NCI-H524 (cell line): ENCODE data around the gene CRIP3.
"Not testable (repeated sequence)": the region's sequence is repeated elsewhere in the genome, so short reads cannot be mapped to it uniquely, and the experiment has no call there.

Experiments
- DNase-seq, 2 experiments: peaks; one replicate each; lab custom pipeline; 2025; lab: John Stamatoyannopoulos, UW

CRIP3 gene, protein sequence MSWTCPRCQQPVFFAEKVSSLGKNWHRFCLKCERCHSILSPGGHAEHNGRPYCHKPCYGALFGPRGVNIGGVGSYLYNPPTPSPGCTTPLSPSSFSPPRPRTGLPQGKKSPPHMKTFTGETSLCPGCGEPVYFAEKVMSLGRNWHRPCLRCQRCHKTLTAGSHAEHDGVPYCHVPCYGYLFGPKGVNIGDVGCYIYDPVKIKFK

DNA sequence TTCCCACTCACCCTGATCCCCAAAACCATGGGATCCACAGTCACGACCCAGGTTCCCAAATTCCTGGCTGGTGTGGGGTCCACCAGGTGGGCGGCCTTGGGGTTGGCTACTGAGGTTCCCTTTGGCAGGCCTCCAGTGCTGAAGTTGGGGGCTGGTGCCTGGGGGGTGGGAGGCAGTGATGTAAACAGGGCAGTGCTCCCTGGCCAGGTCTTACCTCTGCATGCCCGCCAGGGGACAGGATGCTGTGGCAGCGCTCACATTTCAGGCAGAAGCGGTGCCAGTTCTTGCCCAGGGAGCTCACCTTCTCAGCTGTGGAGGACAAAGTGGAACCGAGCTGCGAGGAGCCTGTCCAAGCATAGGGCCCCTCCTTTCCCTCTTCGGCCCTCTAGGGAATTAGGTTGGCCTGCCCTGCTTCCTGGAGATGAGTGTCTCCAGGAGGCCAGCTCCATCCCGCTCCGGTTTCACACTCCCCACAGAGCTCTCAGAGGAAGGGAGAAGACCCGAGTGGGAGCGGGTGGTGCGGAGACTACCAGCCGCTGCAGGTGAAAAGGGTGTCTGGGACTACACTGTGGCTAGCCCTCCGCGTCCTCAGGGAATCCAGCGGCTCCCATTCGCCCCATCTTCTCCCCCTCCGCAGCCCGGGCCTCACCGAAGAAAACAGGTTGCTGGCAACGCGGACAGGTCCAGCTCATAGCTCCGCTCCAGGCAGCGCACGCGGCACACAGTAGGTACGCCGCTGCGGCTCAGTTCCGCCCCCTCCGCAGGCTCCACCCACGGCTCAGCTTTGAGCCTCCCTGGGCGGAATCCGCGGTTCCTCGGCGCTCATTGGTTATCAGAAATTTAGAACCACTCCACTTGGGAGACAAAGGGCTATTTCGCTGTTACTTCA, at the start of gene CRIP3:
Gene CRIP3, minus strand, starts transcription at position 726 of the 889 bp plus-strand sequence. Its CDS starts 34 bp downstream, at position 692.
- peak; percentile 2 to 20 for DNase-seq

DNA sequence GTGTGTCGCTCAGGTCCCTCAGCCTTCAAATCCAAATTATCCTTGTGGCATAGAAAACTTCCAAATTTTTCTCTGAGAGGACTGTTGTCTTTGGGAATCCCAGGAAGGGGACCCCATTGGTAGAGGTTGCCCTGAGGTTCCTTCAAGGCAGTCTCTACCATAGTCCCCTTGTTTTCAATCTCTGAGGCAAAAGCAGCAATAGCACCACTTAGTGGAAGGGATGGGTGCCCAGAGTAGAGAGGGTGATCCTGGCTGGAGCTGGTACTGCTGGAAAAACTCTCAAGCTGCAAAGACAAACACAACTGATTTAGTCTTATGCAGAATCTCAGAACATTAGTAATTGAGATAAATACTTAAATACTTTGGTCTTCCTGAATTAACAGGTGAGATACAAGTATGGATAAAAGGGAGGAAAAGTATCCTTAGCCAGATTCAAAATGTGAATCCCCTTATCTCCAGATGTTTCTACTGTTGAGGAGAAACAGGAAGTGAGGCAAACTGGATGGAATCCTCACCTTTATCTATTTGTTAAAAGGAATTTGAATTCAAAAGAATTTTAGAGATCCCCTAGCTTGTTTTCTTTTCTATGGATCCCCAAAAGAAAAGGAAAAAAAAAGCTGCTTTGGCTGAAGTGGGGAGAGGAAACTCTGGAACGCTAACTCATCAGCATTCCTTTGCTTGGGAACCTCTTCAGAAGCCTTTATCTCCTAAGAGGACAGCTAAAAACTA, 47.4 kb upstream of the CRIP3 start:
- peak in 1 of 2 experiments; percentile 7 for DNase-seq

- DNase-seq: not testable (repeated sequence)
Measured at GRCh38 chr6:43351951-43352350, 43.3 kb upstream of the CRIP3 start.

GRCh38 chr6:43347444-43347843, 38.8 kb upstream of the CRIP3 start:
- DNase-seq: no peak

- no peak for DNase-seq
Measured at GRCh38 chr6:43347021-43347420, 38.4 kb upstream of the CRIP3 start.

DNA sequence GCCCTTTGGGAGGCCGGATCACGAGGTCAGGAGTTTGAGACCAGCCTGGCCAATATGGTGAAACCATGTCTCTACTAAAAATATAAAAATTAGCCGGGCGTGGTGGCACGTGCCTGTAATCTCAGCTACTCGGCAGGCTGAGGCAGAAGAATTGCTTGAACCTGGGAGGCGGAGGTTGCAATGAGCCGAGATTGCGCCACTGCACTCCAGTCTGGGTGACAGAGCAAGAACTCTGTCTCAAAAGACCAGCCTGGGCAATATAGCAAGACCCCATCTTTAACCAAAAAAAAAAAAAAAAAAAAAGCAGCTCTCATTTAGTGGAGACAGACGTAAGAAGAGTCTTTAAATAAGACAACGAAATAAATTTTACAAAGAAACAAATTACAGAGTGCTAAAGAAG, 37.6 kb upstream of the CRIP3 start:
- DNase-seq: not testable (repeated sequence)

DNA sequence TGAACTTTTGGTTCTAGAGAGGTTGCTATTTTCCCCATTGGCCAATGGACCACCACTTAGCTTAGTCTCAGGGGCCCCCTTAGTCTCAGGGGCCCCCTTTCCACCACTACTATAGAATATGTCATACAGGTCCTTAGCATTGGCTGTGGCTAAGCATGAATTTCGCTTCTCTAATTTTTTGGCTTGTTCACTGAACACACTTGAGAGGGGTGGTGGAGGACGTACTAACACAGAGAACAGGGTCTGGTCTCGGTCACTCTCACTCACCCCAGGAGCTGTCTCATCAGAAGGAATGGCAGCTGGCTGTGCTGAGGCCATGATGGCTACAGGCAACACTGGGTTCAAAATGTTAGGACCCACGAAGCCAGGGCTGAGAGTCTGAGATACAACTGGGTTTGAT, 30.5 kb upstream of the CRIP3 start:
- no peak for DNase-seq

DNA sequence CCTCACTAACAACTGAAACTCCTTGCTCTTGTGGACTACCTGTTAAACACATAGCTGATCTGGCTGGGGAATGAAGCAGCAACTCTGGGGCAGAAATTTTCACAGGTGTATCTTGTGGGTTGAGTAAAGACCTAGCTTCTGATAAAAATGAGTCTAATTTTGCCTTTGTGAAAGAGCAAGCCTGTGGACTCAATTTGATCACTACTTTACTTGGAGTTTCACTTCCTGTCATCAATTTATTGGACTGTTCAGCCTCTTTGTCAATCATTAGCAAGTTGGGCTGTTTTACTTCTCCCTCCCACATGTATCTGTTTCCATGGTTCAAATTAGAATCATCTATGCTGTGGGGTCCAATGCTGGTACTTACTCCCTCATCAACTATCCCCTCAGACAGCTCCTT, 29.6 kb upstream of the CRIP3 start:
- DNase-seq: no peak

GRCh38 chr6:43336382-43336781, 27.8 kb upstream of the CRIP3 start:
- DNase-seq: no peak

GRCh38 chr6:43335469-43335868, 26.8 kb upstream of the CRIP3 start:
- no peak for DNase-seq

DNA sequence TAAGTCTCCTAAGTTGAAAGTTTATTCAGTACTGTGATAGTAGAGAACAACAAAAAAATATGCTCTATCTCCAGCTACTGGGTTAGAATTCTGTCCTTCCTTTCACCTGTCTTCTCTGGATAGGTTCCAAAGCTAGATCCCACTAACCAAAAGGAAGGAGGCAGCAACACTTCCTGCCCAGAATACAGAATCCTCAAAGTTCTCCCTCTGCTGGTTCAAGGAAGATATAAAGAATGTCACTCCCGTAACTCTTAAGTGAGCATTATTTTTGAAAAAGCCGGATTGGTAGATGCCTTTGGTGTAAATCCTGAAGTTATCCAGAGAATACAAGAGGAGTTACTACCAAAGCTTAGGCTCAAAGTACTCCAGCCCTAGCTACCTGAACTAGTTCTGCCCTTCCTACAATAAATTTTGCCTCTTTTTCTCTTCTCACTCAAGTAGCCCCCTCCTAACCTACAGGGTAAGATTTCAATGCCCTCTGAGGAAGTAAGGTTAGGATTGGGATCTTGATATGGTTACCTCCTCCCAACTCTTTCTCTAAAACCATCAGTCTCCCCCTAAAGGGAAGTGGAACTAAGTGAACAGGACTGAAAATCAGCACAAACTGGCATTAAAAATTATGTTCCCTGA, 26.0 kb upstream of the CRIP3 start:
- DNase-seq: peak; percentile 3 to 69

DNA sequence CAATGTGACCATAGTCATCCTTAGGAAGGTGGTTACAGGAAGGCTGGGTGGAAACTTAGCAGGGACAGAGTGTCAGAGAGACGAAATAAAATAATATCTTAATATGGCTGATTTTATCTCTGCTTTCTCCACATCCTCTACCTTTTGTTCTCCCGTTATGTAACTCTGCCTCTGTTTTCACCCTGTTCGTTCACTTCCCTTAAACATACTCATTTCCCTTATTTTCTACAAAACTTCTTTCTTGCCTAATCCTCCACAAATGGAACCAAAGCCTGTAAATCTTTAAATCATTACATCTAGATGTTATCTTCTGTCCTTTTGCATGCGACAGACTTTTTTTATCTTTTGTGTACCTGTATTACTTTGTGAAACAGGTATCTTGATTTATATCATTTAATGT, 23.3 kb upstream of the CRIP3 start:
- DNase-seq: no peak

DNA sequence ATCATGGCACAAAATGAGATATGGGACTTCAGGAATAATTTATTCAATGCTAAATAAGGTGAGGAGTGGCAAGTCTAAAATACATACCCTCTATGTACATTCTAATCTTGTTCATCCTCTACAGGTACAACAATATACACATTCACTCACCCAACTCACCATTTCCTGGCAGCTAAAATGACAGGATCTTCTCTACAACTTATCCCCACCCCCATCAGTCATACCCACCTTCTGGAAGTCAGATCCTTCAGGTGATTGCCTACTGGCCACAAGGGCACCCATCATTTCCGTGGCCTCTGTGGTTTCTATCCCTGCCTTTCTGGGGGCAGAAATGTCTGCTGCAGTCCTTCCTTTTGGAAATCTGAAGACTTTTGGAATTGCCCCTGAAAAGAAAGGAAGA, 22.8 kb upstream of the CRIP3 start:
- DNase-seq: no peak

DNA sequence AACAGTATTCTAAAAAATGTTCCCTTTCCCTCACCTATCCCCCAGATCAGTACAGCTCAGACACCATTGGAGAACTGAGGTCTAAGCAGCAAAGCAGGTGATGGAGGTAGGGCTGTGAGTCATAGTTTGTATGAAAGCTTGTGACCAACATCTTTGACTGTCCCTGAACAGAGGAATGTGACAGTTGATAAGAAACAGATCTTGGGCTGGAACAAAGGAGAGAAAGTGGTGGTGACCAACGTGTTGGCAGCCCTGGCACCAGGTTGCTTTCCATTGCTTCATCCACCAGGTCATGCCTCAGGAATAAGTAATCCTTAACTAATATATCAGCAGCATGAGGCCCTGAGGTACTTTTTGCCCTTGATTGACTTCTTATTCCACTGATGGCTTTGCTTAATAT, 19.9 kb upstream of the CRIP3 start:
- no peak for DNase-seq

- no peak for DNase-seq
Measured at GRCh38 chr6:43325876-43326275, 17.2 kb upstream of the CRIP3 start.

DNA sequence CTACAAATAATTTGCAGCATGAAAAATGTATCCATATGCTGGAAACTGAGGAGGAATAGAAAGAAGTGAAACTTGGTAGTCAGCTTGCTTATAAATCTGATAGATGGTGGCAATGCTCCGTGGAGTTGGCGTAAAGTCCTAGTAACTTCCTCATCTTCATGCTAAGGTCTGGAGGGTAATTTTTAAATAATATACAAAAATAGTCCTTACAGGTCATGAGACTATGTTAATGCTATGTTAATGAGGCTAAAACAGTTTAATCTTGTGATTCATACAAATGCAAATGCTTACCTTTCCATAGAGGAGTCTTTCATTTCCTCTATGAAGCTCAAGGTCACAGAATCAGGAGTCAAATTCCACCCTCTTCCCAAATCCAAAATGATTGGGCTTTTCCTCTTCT, 9.4 kb upstream of the CRIP3 start:
- no peak for DNase-seq

DNA sequence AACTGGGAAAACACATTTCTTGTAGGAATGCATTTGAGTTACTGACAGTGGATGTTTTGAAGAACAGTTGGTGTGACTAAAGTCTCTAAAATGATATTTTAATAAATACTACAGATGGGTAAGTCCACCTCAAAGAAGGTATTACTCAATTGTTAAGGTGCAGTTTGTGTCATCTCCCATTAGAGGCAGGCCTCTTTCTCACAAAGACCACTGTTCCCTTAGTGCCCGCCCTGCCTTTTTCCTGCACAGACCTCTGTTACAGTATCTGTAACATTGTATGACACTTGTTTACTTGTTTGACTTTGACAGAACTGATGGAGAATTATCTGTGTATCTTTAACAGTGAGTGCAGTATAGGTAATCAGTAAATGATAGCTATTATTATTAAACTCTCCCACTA, 5.2 kb upstream of the CRIP3 start:
- DNase-seq: no peak

DNA sequence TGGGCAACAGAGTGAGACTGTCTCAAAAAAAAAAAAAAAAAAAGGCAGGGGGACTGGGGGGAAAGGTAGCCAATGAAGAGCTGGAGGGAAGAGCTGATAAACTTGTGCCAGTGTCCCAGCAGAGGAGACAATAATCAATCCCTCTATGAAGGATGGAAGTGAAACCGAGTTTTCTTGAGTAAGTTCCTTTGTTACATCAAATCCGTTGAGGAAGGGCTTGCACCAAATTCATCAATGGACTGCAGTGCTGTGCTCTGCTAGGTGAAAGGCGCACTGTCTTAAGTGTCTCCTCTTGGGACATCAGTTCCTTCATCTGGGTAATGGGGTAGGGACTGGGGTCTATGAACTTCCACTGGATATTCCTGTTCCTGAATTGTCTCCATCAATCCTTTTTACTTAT, 3.0 kb upstream of the CRIP3 start:
- DNase-seq: no peak

DNA sequence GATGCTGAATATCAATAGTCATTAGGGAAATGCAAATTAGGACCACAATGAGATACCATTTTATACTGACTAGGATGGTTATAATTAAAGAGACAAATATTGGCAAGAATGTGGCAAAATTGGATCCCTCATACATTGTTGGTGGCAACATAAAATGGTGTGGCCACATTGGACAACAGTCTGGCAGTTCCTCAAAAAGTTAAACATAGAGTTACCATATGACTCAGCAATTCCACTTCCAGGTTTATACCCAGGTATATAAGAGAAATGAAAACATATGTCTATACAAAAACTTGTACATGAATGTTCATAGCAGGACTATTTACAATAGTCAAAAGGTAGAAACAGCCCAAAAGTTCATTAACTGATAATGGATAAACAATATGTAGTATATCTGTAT, 2.0 kb upstream of the CRIP3 start:
- no peak for DNase-seq

- DNase-seq: no peak
Measured at GRCh38 chr6:43310134-43310533, 1.5 kb upstream of the CRIP3 start.

- no peak for DNase-seq
Measured at GRCh38 chr6:43308990-43309477, 408 bp upstream of the CRIP3 start.

DNA sequence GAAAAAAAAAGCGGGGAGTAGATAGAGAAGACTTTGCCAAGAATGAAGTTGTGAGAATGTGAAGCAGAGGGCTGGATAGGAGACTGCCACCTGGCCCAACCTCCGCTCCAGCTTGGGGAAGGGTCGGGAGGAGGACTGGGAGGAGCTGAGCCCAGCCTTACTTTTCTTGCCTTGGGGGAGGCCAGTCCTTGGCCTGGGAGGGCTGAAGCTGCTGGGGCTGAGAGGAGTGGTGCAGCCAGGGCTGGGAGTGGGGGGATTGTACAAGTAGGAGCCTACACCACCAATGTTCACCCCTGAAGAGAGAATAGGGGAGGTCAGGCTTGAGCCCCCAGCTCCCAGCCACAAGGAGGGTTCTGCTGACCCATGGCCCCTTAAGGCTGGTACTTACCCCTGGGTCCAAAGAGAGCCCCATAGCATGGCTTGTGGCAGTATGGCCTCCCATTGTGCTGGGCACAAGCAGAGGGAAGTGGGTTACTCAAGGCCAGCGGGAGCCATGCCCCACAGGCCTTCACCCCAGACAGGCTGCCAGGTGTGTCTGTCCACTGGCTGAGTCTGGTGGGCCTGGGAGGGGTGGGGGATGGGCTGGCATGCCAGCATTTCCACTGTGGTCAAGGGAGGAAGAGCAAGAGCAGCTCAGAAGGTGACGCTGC, 1.1 kb downstream of the CRIP3 start:
- no peak for DNase-seq
